GM21390 (cell line): Measurements from ENCODE around the gene STAT1.

ENCODE experiments used
- ATAC-seq: cut with Tn5 transposase; IDR thresholded peaks from one replicate; pipeline ENCODE4 v1.9.1; 2021; ENCODE audit not compliant: unreplicated experiment

STAT1 gene

GRCh38 chr2:190986221-190986953 lies 27.6 kb downstream of the STAT1 start:
- ATAC-seq = no peak

- no peak for ATAC-seq
These were observed 29.4 kb downstream of the STAT1 start for GRCh38 chr2:190984595-190984994.

- no peak for ATAC-seq
These were observed 31.5 kb downstream of the STAT1 start for GRCh38 chr2:190982262-190983034.

- no peak for ATAC-seq
These were observed 32.2 kb downstream of the STAT1 start for GRCh38 chr2:190981733-190982132.

- no peak for ATAC-seq
These were observed 32.6 kb downstream of the STAT1 start for GRCh38 chr2:190981333-190981732.

- no peak for ATAC-seq
These were observed 33.3 kb downstream of the STAT1 start for GRCh38 chr2:190980630-190981209.

- no peak for ATAC-seq
These were observed 33.9 kb downstream of the STAT1 start for GRCh38 chr2:190979906-190980629.

- no peak for ATAC-seq
These were observed 35.5 kb downstream of the STAT1 start for GRCh38 chr2:190978389-190979053.

GRCh38 chr2:190977505-190977904 lies 36.5 kb downstream of the STAT1 start:
- ATAC-seq = no peak

GRCh38 chr2:190976521-190976920 lies 37.5 kb downstream of the STAT1 start:
- no peak for ATAC-seq

- ATAC-seq = no peak
These were observed 39.2 kb downstream of the STAT1 start for GRCh38 chr2:190974629-190975361.

- no peak for ATAC-seq
These were observed 40.0 kb downstream of the STAT1 start for GRCh38 chr2:190973726-190974628.

- ATAC-seq = no peak
These were observed 40.7 kb downstream of the STAT1 start for GRCh38 chr2:190973262-190973661.

- no peak for ATAC-seq
These were observed 41.1 kb downstream of the STAT1 start for GRCh38 chr2:190972846-190973245.

GRCh38 chr2:190972213-190972612 lies 41.8 kb downstream of the STAT1 start:
- no peak for ATAC-seq

- no peak for ATAC-seq
These were observed 43.0 kb downstream of the STAT1 start for GRCh38 chr2:190970873-190971506.

- ATAC-seq = no peak
These were observed 43.8 kb downstream of the STAT1 start for GRCh38 chr2:190970160-190970559.

GRCh38 chr2:190968522-190968921 lies 45.4 kb downstream of the STAT1 start:
- no peak for ATAC-seq
